HUDEP-2 (cell line): ENCODE results near the gene ATP6V1E1.

Experiments
- DNase-seq, 76 experiments: peaks; one replicate each; lab custom pipeline; 2025; ENCODE audit not compliant: unreplicated experiment in 76 of 76; lab: John Stamatoyannopoulos, UW

ATP6V1E1 gene

GRCh38 chr22:17634696-17635095, 6.1 kb upstream of the ATP6V1E1 start:
- no peak for DNase-seq

DNA sequence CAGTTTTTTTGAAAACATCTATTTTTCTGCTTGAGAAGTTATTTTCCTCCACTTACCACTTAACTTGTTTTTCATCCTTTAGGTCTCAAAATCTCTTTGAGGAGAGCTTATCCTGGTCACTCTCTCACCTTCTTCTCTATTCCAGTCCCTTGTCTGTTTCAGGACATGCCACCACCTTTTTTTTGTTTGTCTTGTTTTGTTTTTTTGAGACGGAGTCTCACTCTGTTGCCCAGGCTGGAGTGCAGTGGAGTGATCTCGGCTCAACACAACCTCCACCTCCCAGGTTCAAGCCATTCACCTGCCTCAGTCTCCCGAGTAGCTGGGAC, 5.4 kb upstream of the ATP6V1E1 start:
- DNase-seq: no peak

DNA sequence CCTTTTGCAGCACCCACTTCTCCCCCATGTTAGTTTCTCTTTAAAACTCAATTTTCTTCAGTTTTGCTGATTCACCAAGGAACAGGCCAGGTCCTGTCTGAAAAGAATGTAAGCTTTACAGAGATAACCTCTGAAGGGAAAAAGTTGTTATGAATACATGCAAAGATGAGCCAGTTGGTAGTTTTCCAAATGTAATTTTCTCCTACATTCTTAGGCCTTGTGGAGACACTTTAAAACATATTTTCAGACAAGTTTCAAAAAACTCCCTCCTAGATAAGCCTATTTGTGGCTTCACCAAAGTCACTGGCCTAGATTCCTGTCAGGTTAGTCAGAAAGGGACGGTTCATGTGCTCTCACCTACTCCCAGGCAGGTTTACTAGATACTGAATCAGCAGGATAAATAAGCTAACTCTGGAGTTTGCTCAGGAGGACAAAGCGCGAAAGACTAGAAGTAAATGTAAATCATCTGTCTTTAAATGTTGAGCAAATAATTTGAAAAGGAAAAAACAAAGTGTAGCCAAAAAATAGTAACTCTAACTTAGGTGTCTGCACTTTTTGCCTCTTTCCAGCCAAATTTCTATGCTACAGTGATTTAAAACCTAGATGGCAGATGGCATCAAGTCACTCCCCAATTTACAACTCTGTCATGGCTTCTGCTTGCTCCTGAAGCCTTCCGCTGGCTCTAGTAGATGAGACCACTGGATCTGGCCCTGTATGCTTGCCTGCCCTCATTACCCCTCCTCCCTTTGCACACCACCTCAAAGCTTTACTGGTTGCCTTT, 4.9 kb upstream of the ATP6V1E1 start:
- DNase-seq: peak in 18 of 76 experiments; percentile 5 to 45 (median 22)

DNA sequence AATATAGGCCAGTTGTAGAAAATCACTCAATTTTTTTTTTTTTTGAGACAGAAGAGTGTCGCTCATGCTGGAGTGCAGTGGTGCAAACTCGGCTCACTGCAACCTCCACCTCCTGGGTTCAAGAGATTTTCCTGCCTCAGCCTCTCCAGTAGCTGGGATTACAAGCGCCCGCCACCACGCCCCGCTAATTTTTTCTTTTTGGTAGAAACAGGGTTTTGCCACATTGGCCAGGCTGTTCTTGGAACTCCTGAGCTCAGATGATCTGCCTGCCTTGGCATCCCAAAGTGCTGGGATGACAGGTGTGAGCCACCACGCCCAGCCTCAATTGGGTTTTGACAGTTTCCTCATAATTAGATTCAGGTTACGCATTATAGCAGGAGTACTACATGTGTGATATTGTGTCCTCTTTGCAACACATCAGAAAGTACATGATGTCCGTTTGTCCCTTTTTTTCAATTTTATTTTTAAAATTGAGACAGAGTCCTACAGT, 2.6 kb upstream of the ATP6V1E1 start:
- DNase-seq: no peak

DNA sequence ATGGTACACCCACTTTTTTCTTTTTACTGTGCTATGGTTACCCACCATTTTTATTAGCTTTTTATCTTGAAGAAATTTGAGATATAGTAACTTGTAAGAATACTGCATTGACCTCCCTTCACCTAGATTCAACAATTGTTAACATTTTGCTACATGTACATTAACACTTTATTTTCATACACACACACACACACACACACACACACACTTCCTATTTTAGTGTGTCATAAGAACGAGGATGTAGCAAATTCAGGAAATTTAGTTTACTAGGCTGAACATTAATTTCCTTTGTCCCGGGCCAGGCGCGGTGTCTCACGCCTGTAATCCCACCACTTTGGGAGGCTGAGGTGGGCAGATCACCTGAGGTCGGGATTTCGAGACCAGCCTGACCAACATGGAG, 1.1 kb upstream of the ATP6V1E1 start:
- DNase-seq: no peak

- no peak for DNase-seq
Observed at GRCh38 chr22:17629173-17629489, 582 bp upstream of the ATP6V1E1 start.

- DNase-seq: no peak
Observed at GRCh38 chr22:17627961-17628405, 566 bp downstream of the ATP6V1E1 start.

- DNase-seq: no peak
Observed at GRCh38 chr22:17613280-17613679, 15.3 kb downstream of the ATP6V1E1 start.

GRCh38 chr22:17612057-17612456, 16.5 kb downstream of the ATP6V1E1 start:
- DNase-seq: no peak

DNA sequence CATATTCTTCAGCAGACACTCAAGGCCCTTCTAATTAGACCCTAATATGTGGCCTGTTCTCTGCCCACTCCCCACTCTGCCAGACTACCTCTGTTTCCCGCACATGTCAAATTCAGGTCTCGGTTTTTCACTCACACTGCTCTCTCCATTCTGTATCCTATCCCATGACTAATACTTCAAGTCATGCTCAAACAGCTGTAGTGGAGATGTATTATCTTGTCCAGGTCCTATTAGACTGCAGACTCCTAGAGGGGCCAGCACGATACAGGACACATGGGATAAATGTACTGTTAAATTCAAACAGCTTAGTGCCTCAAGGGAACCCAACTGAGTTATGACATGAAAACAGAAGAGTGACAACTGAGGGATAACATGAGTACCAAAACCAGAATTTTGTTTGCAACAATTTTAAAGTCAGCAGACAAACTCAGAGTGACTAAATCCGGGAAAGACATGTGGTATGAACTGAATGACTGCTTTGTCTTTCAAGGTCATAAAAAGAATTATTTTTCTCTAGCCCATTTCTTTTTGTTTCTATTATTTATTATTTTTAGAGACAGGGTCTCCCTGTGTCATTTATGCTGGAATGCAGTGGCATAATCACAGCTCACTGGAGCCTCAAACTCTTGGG, 20.5 kb downstream of the ATP6V1E1 start:
- DNase-seq: no peak

- no peak for DNase-seq
Observed at GRCh38 chr22:17606496-17606895, 22.1 kb downstream of the ATP6V1E1 start.

DNA sequence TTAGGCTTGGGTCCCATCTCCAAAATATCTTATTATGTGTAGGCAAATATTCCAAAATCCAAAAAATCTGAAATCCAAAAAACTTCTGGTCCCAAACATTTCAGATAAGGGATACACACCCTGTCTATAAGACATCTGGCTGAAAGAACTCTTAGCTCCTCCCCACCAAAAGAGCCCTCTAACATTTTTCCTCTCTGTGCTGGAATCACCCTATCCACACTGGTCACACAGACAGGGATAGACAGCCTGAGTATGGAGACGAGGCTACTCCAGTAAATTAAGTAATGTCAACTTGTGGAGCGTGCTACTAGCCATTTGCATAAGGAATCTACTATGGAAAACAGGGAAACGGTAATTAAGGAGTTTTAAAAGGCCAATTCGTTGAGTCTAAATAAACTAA, 24.9 kb downstream of the ATP6V1E1 start:
- DNase-seq: no peak

GRCh38 chr22:17601031-17601430, 27.5 kb downstream of the ATP6V1E1 start:
- DNase-seq: no peak

DNA sequence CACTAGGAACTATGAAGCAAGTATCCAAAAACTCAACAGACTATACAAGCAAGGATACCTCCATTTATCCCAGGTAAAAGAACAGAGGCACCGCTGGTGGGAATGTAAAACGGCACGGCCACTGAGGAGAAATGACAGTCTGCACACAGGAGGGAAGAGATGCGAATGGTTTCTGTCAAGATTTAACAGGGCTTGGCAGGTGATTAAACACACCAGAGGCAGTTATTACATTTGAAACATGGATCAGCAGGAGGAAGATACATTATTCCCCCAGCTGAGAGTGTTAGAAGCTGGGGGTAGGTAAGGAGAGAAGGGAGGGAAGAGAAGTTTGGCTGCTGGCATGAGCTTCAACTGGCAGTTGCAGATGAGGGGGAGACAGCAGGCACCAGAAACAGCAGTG, 30.2 kb downstream of the ATP6V1E1 start:
- no peak for DNase-seq

GRCh38 chr22:17597217-17597616, 31.3 kb downstream of the ATP6V1E1 start:
- DNase-seq: no peak

DNA sequence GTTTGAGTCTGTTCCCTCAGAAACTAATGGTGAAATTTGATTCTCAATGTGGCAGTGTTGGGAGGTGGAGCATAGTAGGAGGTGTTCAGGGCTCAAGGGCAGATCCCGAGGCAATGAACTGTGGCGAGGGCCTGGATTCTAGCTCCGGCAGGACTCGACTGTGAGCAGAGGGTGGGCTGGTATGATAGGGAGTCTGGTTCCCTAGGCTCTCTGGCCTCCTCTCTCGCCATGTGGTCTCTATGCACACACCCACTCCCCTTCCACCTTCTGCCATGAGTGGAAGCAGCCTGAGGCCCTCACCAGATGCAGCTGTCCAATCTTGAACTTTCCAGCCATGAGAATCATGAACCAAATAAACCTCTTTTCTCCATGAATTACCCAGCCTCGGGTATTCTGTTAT, 32.3 kb downstream of the ATP6V1E1 start:
- DNase-seq: no peak

- no peak for DNase-seq
Observed at GRCh38 chr22:17592201-17592600, 36.3 kb downstream of the ATP6V1E1 start.

DNA sequence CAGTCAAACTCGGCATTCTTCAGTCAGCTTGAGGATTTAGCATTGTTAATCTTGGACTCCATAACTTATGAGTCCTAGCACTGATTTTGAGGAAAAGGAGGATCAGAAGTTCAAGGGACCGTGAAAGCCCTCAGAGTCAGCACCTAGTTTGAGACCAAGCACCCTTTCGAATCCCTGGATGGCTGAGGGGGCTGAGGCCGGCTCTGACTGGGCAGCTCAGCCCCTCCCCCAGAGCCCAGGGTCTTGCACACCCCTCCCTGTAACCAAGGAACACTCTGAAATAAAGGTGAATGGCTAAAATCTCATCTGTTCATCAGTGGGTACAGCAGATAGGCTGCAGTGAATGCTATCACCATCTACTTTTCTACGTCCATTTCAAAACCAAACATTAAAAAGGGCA, 38.0 kb downstream of the ATP6V1E1 start:
- no peak for DNase-seq

DNA sequence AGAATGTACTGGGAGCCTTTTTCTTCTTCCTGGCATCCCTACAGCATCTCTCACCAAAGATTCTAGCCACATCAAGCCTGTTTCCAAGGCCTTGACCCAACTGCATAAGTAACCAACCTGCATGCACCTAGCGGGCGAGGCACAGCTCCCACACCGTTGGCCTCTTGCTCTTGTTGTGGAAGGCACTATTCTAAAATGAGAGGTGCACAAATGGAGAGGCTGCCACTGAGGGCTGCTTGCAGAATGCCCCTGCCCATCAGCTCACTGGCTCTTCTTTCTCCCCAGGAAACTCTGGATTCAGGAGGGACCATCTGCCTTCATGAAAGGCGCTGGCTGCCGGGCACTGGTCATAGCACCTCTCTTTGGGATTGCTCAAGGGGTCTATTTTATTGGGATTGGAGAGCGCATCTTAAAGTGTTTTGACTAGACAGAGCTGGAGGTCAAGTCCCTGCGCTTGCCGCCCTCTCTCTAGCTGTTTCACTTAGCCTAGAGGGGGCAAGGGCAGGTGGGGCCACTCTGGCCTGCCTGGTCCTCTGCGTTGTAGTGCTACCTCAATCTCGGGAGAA, 38.7 kb downstream of the ATP6V1E1 start:
- no peak for DNase-seq

- no peak for DNase-seq
Observed at GRCh38 chr22:17588606-17589005, 39.9 kb downstream of the ATP6V1E1 start.

DNA sequence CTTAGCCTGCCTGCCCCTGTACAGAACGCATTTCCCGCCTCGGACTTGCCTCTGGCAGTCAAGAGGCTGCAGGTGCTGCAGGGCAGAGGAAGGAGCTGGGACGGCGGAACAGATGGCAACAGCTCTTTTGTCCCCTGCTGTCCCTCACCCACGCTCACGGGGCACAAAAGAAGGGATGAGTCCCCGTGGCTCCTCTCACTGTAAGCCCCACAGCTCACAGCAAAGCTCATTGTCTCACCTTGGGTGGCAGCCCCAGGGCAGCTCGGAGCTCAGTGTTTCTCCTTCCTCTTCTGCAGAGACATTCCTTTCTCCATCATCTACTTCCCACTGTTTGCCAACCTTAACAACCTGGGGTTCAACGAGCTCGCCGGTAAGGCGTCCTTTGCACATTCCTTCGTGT, 40.9 kb downstream of the ATP6V1E1 start:
- DNase-seq: no peak

DNA sequence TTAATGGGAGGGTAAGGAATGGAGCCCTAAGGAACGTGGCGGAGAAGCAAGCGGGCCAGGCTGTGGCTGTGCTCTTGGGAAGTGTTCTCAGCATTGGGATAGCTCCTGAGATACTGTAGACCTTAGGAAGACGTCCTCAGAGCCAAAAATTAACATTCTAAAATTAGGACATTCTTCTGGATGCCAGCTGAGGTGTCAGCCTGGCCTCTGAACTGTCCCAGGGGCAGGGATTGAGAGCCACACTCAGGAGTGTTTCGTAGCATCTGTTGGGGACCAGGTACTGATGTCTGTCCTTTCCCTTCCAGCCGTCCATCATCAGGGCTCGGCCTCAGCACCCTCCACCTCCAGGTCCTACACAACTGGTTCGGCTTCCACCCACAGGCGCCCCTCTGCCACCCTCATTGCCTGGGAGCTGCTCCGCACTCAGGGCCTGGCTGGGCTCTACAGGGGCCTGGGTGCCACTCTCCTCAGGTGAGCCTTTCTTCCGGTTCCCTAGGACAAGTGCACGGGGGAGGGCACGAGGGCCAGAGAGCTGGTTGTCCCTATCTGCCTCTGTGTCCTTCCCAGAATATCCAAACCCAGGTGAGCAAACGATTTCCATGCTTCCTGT, 41.6 kb downstream of the ATP6V1E1 start:
- no peak for DNase-seq
